ENCODE data around the gene CTXND1.

- TF ChIP-seq, protein P1, sequence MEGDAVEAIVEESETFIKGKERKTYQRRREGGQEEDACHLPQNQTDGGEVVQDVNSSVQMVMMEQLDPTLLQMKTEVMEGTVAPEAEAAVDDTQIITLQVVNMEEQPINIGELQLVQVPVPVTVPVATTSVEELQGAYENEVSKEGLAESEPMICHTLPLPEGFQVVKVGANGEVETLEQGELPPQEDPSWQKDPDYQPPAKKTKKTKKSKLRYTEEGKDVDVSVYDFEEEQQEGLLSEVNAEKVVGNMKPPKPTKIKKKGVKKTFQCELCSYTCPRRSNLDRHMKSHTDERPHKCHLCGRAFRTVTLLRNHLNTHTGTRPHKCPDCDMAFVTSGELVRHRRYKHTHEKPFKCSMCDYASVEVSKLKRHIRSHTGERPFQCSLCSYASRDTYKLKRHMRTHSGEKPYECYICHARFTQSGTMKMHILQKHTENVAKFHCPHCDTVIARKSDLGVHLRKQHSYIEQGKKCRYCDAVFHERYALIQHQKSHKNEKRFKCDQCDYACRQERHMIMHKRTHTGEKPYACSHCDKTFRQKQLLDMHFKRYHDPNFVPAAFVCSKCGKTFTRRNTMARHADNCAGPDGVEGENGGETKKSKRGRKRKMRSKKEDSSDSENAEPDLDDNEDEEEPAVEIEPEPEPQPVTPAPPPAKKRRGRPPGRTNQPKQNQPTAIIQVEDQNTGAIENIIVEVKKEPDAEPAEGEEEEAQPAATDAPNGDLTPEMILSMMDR (IDR thresholded peaks at IDR 0.05; ENCODE audit: control extremely low read depth in 1 of 3, insufficient read depth in 1 of 3, low read depth in 1 of 3, low read length in 3 of 3): no peak
- TF ChIP-seq NRF1 (IDR thresholded peaks at IDR 0.05; ENCODE audit: low read depth, low read length) (no peak), POLR2A (IDR thresholded peaks at IDR 0.05; ENCODE audit: control extremely low read depth in 1 of 2, low read depth in 2 of 2, low read length in 2 of 2) (no peak), GABPA (IDR thresholded peaks at IDR 0.05; ENCODE audit: borderline replicate concordance, insufficient read depth, low read length) (no peak), BRCA1 (IDR thresholded peaks at IDR 0.05; ENCODE audit: low read depth, low read length) (no peak), KDM1A (IDR thresholded peaks at IDR 0.05; ENCODE audit: borderline replicate concordance, low read length) (no peak), JUN (IDR thresholded peaks at IDR 0.05; ENCODE audit: low read depth, low read length) (no peak), EZH2 (IDR thresholded peaks at IDR 0.05; ENCODE audit: low read depth, low read length, severe bottlenecking) (no peak), ATF2 (IDR thresholded peaks at IDR 0.05; ENCODE audit: low read length) (no peak), MAFK (IDR thresholded peaks at IDR 0.05; ENCODE audit: low read depth, low read length) (no peak), ZNF274 (IDR thresholded peaks at IDR 0.05; ENCODE audit: borderline replicate concordance, extremely low read depth, low read length) (no peak), EP300 (IDR thresholded peaks at IDR 0.05; ENCODE audit: borderline replicate concordance in 1 of 2, low read depth in 2 of 2, low read length in 2 of 2) (no peak), JUND (IDR thresholded peaks at IDR 0.05; ENCODE audit: low read length) (no peak)
These were observed 65.9 kb downstream of the CTXND1 start for GRCh38 chr15:80186066-80186465.

Measured in H1 (cell line).